GM18502 (cell line): ENCODE data around the gene ELOVL3.
"Not testable (repeated sequence)": the region's sequence is repeated elsewhere in the genome, so short reads cannot be mapped to it uniquely, and the experiment has no call there.

ENCODE experiments used
- ATAC-seq: cut with Tn5 transposase; IDR thresholded peaks from one replicate; pipeline ENCODE4 v1.9.1; 2021; ENCODE audit warnings: mild to moderate bottlenecking; ENCODE audit not compliant: unreplicated experiment, poor library complexity

ELOVL3 gene, protein sequence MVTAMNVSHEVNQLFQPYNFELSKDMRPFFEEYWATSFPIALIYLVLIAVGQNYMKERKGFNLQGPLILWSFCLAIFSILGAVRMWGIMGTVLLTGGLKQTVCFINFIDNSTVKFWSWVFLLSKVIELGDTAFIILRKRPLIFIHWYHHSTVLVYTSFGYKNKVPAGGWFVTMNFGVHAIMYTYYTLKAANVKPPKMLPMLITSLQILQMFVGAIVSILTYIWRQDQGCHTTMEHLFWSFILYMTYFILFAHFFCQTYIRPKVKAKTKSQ

DNA sequence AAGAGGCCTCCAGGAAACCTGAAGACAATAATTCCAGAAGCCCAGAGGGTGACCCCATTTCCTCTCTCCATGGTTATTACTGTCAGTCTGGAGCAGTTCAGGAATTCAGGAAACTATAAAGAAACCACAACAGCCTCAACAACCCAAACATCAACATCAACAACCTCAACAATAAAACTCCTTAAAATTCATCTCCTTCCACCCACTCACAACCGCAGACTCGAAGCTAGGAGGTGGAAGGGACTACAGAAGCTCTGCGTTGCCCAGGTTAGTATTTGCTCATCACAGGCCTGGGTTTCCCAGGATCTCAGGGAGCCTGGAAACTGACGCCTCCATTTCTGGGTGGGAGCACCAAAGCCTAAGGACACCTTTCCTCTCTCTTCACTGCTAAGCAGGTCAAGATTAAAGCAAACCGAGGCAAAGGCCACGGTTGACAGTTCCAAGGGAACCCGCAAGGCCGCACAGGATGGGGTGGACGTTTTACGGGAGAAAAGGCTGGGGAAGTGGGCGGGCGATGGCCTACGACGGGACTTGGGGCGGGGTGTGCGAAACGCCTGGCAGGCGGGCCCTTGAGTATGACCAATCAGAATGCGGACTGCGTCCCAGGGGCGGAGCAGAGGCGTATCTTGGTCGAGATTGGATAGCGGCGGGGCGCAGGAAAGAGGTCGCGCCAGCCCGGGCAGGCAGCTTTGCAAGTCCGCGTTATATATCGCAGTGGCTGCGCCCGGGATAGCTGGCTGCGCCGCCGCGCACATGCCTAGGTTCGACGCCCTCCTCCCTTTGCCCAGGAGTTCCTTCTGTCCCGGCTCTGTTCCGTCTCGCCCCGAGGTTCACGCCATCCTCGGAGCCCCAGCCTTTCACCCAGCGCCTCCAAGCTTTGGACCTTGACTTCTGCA lies at the start of gene ELOVL3:
TSS of gene ELOVL3 (plus strand) at position 654 of the 896 bp plus-strand sequence. CDS start 250 bp downstream, outside the sequence.
- ATAC-seq, result peak; percentile 90

DNA sequence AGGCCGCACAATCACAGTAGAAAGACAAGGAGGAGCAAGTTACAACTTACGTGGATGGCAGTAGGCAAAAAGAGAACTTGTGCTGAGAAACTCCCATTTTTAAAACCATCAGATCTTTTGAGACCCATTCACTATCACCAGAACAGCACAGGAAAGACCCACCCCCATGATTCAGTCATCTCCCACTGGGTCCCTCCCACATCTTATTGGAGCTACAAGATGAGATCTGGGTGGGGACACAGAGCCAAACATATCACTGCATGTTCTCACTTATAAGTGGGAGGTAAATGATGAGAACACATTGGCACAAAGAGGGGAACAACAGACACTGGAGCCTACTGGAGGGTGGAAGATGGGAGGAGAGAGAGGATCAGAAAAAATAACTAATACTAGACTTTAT lies 41.5 kb upstream of the ELOVL3 start:
- ATAC-seq, result no peak

DNA sequence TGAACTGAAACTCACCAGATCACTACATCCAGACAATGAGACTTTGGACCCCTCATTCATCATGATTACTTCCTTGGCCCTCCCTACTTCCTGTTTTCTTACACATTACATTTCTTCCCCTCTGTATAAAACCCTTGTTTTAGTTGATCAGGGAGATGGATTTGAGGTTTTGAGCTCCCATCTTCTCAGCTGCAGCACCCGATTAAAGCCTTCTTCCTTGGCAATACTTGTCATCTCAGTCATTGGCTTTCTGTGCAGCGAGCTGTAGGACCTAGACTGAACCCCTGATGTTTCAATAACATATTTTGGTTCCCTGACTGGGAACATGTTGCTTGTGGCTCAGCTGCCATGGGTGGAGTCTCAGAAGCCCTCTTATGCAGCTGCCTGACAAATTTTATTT lies 40.8 kb upstream of the ELOVL3 start:
- ATAC-seq, result no peak

DNA sequence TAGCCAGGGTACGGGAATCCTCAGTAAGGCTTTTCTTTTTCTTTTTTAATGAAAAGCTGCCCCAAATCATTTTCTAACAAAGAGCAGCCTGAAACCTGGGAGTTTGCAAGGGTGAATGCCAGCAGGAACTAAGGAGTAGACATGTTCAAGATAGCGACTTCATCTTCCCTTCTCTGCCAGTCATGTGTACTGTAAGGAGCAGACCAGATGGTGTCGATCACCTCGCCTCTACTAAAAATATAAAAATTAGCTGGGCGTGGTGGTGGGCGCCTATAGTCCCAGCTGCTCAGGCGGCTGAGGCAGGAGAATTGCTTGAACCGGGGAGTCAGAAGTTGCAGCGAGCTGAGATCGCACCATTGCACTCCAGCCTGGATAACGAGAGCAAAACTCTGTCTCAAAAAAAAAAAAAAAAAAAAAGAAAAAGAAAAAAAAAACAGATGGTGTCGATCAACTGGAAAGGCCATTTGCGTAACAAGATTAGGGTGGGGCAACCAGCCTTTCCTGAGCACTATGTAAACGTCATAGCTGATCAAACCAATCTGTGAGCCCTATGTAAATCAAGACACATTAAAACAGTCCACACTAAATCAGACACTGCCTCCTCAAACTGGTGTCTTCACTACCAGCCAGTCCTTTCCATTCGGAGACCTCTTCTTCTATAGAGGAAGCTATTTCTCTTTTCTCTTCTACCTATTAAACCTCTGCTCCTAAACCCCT lies 40.1 kb upstream of the ELOVL3 start:
- ATAC-seq, result no peak

DNA sequence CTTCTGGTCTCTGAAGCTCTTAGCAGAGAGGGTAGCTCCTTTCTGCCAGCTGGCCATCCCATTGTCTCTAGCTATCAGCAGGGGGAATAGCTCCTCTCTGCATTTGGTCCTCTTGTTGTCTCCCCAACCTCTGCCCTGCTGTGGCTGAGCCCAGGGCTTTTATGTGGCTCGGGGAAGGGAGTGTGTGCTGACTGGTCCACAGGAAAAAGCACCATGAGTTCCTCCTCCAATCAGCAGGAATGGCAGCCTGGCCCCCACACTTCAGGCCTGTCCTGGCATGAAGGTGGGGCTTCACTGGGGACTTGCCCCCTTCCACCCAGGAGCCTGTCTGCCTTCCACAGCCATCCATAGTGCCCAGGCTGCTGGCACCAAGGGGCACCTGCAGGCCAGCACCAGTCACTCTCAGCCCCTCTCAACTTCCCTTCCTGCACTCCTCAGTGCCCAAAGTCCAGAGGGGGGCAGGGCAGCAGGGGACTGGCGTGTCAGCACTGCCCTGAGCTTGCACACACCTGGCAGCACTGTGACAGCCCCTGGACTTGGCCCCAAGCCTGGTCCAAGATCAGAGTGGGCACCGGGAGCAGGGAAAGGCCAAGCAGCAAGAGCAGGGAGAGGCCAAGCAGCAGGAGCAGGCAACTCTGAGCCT lies 37.7 kb upstream of the ELOVL3 start:
- no peak for ATAC-seq

DNA sequence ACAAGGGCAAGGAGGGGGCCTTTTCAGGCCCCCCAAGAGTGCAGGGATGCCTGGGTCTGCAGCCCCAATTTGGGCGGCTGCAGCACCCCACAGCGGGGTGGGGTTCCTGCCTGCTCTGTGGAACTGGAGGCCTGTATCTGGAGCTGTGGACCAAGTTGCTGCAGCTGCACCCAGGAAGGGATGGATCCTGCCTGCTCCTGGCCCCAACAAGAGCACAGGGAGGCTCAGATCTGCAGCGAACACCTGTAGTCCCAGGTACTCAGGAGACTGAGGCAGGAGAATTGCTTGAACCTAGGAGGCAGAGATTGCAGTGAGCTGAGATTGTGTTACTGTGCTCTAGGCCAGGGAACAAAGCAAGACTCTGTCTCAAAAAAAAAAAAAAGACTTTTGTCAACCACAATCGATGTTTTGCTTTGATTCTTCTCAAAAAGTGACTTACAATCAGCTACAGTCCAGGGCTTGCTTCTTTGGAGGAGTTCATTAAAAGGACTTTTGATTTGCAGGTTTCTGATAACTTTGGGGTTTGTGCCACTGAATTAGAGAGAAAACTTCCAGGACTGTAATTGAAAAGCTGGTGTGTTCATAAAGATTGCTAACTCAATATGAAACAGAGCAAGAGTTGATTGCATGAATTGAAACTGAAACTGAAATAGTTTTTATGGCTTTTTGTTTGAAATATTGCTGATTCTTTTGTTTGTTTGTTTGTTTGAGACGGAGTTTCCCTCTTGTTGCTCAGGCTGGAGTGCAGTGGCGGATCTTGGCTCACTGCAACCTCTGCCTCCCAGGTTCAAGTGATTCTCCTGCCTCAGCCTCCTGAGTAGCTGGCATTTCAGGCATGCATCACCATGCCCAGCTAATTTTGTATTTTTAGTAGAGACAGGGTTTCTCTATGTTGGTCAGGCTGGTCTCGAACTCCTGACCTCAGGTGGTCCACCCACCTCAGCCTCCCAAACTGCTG lies 36.9 kb upstream of the ELOVL3 start:
- ATAC-seq, result not testable (repeated sequence)

DNA sequence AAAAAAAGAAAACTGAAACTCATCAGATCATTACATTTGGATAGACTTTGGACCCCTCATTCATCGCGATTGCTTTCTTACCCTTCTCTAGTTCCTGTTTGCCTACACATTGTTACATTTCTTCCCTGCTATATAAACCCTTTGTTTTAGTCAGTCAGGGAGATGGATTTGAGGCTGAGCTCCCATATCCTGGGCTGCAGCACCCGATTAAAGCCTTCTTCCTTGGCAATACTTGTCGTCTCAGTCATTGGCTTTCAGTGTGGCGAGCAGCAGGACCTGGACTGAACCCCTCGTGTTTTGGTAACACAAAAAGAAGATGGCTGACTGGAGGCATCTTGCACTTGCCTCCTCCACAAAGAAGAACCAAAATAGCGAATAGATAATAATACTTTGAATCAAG lies 34.1 kb upstream of the ELOVL3 start:
- ATAC-seq, result no peak

DNA sequence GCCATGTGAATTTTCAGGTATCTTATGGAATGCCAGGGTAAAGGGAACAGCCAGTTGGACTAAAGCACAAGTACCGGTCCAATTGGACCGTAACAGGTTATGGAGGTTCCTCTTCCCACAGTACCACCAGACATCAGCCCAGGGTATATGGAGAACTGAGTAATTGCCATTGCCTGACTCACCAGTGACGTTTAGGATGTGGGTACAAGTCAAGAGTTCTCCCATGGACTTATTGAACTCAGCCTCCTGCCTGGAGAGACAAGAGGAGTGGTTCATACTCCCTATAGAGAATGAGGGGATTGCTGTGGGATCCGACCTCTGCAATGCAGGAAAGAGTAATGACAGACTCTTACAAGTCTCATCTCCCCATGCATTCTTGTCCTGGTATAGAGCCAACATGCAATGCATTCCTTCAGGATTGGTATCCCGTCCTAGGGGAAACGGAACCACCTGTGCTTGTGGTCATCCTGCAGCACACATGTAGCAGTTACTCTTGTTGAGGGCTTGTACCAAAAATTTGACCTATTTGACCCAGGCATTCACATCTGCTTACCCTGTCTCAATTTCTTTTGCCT lies 30.7 kb upstream of the ELOVL3 start:
- no peak for ATAC-seq

DNA sequence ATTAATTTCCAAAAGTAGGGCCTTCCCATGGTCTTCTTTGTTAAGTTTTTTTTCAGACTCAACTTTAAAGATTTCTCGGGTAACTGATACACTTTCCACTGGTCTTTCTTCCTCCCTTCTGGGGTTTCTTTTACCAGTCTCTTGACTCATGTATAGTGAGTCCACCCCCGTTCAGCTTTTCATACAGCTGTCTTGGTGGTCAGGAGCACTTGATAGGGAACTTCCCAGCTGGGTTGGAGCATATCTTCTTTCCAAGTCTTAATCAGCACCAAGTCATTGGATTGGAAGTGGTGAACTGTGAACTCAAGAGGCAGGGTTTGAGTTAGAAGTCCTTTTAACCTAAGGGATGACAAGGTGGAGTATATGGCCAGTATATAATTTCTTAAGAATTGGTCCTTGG lies 29.2 kb upstream of the ELOVL3 start:
- no peak for ATAC-seq

DNA sequence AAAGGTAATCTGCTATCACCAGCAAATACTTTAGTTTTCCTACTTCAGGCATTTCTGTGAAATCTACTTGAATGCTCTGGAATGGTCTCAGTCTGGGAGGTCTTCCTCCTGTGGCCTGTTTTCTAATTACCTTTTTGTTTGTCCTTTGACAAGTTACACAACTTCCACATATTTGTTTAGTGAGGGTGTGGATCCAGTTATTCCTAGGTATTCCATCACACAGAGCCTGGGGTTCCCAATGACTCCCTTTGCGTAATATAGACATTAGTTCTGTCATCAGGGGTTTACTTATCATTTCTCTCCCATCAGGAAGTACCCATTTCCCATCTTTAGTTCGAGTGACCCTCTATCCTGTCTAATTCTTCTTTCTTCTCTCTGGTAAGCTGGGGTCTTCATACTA lies 28.1 kb upstream of the ELOVL3 start:
- no peak for ATAC-seq

DNA sequence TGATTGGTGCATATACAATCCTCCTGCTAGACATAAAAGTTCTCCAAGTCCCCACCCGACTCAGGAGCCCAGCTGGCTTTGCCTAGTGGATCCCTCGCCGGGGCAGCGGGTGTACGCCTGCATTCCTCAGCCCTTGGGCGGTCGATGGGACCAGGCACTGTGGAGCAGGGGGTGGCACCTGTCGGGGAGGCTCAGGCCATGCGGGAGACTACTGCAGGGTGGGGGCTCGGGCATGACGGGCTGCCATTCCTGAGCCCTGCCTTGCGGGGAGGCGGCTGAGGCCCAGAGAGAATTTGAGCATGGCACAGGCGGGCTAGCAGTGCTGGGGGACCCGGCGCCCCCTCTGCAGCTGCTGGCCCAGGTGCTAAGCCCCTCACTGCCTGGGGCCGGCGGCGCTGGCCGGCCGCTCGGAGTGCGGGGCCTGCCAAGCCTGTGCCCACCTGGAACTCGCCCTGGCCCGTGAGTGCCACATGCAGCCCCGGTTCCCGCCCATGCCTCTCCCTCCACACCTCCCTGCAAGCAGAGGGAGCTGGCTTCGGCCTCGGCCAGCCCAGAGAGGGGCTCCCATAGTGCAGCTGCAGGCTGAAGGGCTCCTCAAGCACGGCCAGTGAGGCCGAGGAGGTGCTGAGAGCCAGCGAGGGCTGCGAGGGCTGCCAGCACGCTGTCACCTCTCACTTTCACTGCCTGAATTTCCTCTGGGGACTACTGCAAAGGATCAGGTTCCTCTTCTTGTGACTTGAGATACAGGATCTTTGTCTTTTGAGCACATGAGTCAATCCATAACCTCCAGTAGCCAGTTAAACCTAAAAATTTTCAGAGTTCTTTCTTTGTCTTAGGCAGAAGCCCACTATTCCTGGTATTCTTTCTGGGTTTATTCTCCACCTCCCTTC lies 25.1 kb upstream of the ELOVL3 start:
- ATAC-seq, result no peak

DNA sequence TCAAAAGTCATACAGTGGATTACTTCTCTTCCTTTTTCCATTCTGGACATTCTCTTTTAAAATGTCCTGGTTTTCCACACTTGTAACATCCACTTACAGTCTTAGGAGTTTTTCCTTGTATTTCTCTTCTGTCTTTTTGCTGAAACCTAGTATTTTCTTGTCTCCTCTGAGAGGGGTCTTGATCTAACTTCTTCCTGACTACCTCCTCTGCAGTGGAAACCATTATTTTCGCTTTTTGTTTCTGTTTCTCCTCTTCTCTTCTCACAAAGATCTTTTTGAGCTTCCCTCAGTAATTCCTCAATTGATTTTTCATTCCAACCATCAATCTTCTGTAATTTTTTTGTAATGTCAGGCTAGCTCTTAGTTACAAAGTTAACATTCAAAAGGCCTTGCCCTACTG lies 23.7 kb upstream of the ELOVL3 start:
- no peak for ATAC-seq

DNA sequence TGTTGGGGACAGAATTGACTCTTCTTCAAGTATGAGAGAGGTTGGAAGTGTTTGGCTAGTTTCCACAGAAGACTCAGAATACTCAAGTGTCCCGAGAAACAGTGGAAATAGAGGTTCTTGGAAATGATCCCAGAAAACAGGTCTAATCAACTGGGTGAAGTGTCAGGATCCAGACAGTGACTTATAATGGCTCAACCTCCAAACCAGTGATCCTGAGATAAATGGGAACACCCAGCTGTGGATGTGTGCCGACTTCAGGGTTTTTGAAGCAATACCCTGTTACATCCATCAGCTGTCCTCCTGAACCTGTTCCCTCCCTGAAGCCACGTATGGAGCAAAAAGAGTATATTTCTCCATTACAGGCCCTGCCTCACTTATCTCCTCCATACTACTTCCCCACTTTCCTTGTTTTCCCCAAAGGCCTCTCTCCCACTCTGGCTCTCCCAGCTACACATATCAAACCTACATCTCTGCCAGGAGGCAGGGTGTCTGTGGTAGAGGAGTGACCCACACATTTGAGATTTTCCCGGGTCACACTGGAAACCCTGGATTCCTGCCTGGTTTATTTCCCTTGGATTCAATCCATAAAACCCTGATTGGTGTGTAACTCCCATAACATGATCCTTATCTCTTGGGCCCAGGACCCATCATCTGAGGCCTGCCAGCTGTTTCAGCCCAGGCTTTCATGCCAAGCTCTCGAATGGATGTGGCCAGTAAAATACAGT lies 17.6 kb upstream of the ELOVL3 start:
- no peak for ATAC-seq

DNA sequence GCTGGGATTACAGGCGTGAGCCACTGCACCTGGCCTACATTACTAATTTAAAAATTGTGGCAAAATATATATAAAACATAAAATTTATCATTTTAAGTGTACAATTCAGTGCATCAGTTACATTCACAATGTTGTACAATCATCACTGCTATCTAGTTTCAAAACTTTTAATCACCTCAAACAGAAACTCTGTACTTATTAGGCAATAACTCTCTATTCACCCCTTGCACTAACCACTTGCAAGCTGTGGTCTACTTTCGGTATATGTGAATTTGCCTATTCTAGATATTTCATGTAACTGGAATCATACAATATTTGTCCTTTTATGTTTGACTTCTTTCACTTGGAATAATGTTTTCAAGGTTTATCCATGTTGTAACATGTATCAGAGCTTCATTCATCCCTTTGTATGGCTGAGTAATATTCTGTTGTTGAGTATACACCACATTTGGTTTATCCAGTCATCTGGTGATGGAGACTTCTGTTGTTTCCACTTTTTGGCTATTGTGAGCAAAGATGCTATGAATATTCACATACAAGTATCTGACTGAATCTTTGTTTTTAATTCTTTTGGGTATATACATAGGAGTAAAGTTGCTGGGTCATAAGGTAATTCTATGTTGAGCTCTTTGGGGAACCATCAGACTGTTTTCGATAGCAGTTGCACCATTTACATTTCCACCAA lies 14.3 kb upstream of the ELOVL3 start:
- ATAC-seq, result no peak

DNA sequence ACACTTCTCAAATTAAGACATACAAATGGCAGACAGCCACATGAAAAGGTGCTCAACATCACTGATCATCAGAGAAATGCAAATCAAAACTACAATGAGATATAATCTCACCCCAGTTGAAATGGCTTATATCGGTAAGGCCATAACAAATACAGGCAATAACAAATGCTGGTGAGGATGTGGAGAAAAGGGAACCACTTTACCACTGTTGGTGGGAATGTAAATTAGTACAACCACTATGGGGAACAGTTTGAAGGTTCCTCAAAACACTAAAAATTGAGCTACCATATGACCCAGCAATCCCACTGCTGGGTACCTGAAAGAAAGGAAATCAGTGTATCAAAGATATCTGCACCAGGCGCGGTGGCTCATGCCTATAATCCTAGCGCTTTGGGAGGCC lies 12.5 kb upstream of the ELOVL3 start:
- ATAC-seq, result not testable (repeated sequence)

DNA sequence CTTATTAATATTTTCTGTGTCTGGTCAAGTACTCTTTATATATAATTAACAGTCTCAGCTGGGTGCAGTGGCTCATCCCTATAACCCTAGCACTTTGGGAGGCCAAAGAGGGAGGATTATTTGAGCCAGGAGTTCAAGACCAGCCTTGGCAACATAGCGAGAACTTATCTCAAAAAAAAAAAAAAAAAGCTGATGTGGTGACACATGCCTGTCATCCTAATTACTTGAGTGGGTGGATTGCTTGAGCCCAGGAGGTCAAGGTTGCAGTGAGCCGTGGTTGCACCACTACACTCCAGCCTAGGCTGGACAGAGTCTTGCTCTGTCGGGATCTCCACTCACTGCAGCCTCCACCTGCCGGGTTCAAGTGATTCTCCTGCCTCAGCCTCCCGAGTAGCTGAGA lies 6.7 kb upstream of the ELOVL3 start:
- ATAC-seq, result no peak

DNA sequence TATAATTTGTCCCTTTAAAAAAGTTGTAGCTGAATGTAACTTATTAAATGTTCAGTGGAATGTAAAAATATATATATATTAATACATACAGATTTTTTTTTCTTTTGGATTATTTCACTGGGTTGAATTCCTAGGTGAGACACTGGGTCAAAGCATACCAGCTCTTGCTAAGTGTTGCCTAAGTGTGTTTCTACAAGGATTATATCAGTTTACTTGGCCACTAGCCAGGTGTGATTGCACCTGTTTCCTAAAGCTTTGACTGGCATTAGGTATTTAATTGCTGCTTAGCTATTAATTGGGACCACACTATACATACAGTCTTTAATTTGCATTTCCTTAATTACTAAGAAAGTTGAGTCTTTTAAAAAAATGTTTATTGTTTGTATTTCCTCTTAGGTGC lies 5.5 kb upstream of the ELOVL3 start:
- ATAC-seq, result no peak
